Liver (tissue), 9 donors: ENCODE results near the gene FSIP1. TPM values are rescaled to one million over a fixed set of nuclear protein-coding genes. Genes with fewer than 3 reads are reported as not detected.

Source experiments
- DNase-seq: peaks from one replicate; pipeline ENCODE4 v3.0.0-alpha.2; 2017; ENCODE audit warnings: low spot score
- H3K27ac ChIP-seq, 2 donors: one replicate each; pipeline ENCODE4 v1.7.0; 2013; ENCODE audit warnings: inconsistent platforms in 2 of 2, low read length in 2 of 2, control low read depth in 1 of 2, low read depth in 1 of 2, mild to moderate bottlenecking in 1 of 2
- H3K27me3 ChIP-seq, 4 donors: one replicate each; pipeline versions ENCODE4 v1.6.1 to v1.7.0; 2013; ENCODE audit warnings: low read length in 3 of 4, inconsistent platforms in 1 of 4, mild to moderate bottlenecking in 1 of 4, moderate library complexity in 1 of 4; ENCODE audit not compliant: control insufficient read depth in 4 of 4, insufficient read depth in 4 of 4
- H3K36me3 ChIP-seq, 4 donors: one replicate each; pipeline versions ENCODE4 v1.6.1 to v1.7.0; 2013; ENCODE audit warnings: low read length in 3 of 4, mild to moderate bottlenecking in 3 of 4, low read depth in 1 of 4, moderate library complexity in 1 of 4; ENCODE audit not compliant: control insufficient read depth in 4 of 4, insufficient read depth in 3 of 4
- H3K4me1 ChIP-seq, 4 donors: one replicate each; pipeline versions ENCODE4 v1.6.1 to v1.7.0; 2013; ENCODE audit warnings: low read length in 3 of 4, mild to moderate bottlenecking in 3 of 4, moderate library complexity in 1 of 4; ENCODE audit not compliant: control insufficient read depth in 4 of 4, insufficient read depth in 4 of 4
- H3K4me3 ChIP-seq, 3 donors: one replicate each; pipeline versions ENCODE4 v1.6.1 to v1.7.0; 2013; ENCODE audit warnings: low read length in 3 of 3, control low read depth in 1 of 3, low read depth in 1 of 3, mild to moderate bottlenecking in 1 of 3
- H3K9ac ChIP-seq, 2 donors: one replicate each; pipeline ENCODE4 v1.7.0; 2013; ENCODE audit warnings: low read length in 2 of 2, mild to moderate bottlenecking in 2 of 2, moderate library complexity in 2 of 2, control low read depth in 1 of 2, low read depth in 1 of 2
- H3K9me3 ChIP-seq, 4 donors: one replicate each; pipeline versions ENCODE4 v1.6.1 to v1.7.0; 2013; ENCODE audit warnings: low read length in 3 of 4; ENCODE audit not compliant: control insufficient read depth in 4 of 4
- ATF3 ChIP-seq: IDR thresholded peaks from 2 replicates; pipeline ENCODE4 v1.6.1; 2016; ENCODE audit warnings: antibody characterized with exemption
- CTCF ChIP-seq: fragments of 150-350 bp; IDR thresholded peaks from 2 replicates; pipeline ENCODE4 v1.5.1; 2017; ENCODE audit warnings: improper control_type of control experiment, low read depth, low read length; ENCODE audit not compliant: missing input control
- EGR1 ChIP-seq, 2 donors: IDR thresholded peaks; 2 replicates each; pipeline ENCODE4 v1.6.1; 2016 to 2018; ENCODE audit warnings: antibody characterized with exemption in 2 of 2, low read depth in 2 of 2
- FOXA2 ChIP-seq: IDR thresholded peaks from 2 replicates; pipeline ENCODE4 v1.6.1; 2016; ENCODE audit warnings: antibody characterized with exemption
- HNF4A ChIP-seq, 2 donors: conservative IDR thresholded peaks; 2 replicates each; pipeline ENCODE4 v1.6.1; 2016; ENCODE audit warnings: antibody characterized with exemption in 2 of 2, mild to moderate bottlenecking in 2 of 2
- HNF4G ChIP-seq: IDR thresholded peaks from 2 replicates; pipeline ENCODE4 v1.6.1; 2016; ENCODE audit warnings: antibody characterized with exemption
- RAD21 ChIP-seq, 2 donors: IDR thresholded peaks; 2 replicates each; pipeline ENCODE4 v1.6.1; 2016; ENCODE audit warnings: antibody characterized with exemption in 2 of 2, mild to moderate bottlenecking in 2 of 2
- SP1 ChIP-seq: IDR thresholded peaks from 2 replicates; pipeline ENCODE4 v1.6.1; 2018; ENCODE audit warnings: antibody characterized with exemption, mild to moderate bottlenecking
- TAF1 ChIP-seq: conservative IDR thresholded peaks from 2 replicates; pipeline ENCODE4 v1.6.1; 2016; ENCODE audit warnings: antibody characterized with exemption, mild to moderate bottlenecking
- WGBS: extraction: QIAGEN DNeasy Blood & Tissue Kit; methylation state at CpG from one replicate; pipeline ENCODE4 v1.1.7; 2013; 5-methylcytosine and 5-hydroxymethylcytosine counted together
- polyA plus RNA-seq, 2 donors: library from polyadenylated mRNA; stranded (reverse) in 1 of 2; unstranded in 1 of 2; fragments of 200-250 nt in 1 of 2; fragments of >200 nt in 1 of 2; fragmentation: Nextera tagmentation in 1 of 2; extraction: Ambion mirVana in 1 of 2; gene quantifications; one replicate each; pipeline versions ENCODE4 v1.2.1 to v1.2.3, GENCODE V29; 2013 to 2015
- total RNA-seq, 2 donors: library from RNA; depleted of rRNA; stranded (reverse); fragments of >200 nt; gene quantifications; one replicate each; pipeline ENCODE4 v1.2.3, GENCODE V29; 2014
- TF ChIP-seq, protein P1 (sequence below): IDR thresholded peaks from 2 replicates; pipeline ENCODE4 v1.6.1; 2016; ENCODE audit warnings: antibody characterized with exemption, mild to moderate bottlenecking
- TF ChIP-seq, protein P2 (sequence below): IDR thresholded peaks from 2 replicates; pipeline ENCODE4 v1.6.1; 2016; ENCODE audit warnings: antibody characterized with exemption
- donor health status: healthy.
- donor health status: healthy.
- donor health status: healthy.
- donor health status: healthy.
- donor health status: healthy.

FSIP1 gene
- total and polyA plus RNA-seq, 4 donors, result 0.05 to 0.29 (median 0.13) TPM

DNA sequence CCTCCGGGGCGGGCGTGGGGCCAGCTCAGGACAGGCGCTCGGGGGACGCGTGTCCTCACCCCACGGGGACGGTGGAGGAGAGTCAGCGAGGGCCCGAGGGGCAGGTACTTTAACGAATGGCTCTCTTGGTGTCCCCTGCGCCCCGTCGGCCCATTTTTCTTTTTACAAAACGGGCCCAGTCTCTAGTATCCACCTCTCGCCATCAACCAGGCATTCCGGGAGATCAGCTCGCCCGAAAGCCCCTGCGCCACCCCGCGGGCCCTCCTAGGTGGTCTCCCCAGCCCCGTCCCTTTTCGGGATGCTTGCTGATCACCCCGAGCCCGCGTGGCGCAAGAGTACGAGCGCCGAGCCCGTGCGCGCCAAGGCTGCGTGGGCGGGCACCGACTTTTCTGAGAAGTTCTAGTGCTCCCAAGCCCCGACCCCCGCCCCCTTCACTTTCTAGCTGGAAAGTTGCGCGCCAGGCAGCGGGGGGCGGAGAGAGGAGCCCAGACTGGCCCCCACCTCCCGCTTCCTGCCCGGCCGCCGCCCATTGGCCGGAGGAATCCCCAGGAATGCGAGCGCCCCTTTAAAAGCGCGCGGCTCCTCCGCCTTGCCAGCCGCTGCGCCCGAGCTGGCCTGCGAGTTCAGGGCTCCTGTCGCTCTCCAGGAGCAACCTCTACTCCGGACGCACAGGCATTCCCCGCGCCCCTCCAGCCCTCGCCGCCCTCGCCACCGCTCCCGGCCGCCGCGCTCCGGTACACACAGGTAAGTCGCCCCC, 202.0 kb downstream of the FSIP1 start, which contains the start of gene THBS1:
TSS of gene THBS1 (plus strand) at position 595 of the 757 bp plus-strand sequence. CDS start 779 bp downstream, outside the sequence.
- peak within 1 kb of the TSS; percentile 59 to 78 for H3K27ac ChIP-seq
- H3K4me1 ChIP-seq, result peaks cover 4 to 47% (median 20%) of the 10 kb centered on the region in 4 donors
- H3K4me3 ChIP-seq, result peak within 1 kb of the TSS; percentile 46 to 85 (median 64)
- peaks cover 0 to 24% (median 11%) of the 10 kb centered on the region in 4 donors for H3K36me3 ChIP-seq
- peak; percentile 51 for DNase-seq
- H3K27me3 ChIP-seq, result peaks cover 0 to 2% (median 0%) of the 10 kb centered on the region in 4 donors
- peak; percentile 35 for TF ChIP-seq SP1
- no peak for TF ChIP-seq ATF3
- TF ChIP-seq, protein P1, sequence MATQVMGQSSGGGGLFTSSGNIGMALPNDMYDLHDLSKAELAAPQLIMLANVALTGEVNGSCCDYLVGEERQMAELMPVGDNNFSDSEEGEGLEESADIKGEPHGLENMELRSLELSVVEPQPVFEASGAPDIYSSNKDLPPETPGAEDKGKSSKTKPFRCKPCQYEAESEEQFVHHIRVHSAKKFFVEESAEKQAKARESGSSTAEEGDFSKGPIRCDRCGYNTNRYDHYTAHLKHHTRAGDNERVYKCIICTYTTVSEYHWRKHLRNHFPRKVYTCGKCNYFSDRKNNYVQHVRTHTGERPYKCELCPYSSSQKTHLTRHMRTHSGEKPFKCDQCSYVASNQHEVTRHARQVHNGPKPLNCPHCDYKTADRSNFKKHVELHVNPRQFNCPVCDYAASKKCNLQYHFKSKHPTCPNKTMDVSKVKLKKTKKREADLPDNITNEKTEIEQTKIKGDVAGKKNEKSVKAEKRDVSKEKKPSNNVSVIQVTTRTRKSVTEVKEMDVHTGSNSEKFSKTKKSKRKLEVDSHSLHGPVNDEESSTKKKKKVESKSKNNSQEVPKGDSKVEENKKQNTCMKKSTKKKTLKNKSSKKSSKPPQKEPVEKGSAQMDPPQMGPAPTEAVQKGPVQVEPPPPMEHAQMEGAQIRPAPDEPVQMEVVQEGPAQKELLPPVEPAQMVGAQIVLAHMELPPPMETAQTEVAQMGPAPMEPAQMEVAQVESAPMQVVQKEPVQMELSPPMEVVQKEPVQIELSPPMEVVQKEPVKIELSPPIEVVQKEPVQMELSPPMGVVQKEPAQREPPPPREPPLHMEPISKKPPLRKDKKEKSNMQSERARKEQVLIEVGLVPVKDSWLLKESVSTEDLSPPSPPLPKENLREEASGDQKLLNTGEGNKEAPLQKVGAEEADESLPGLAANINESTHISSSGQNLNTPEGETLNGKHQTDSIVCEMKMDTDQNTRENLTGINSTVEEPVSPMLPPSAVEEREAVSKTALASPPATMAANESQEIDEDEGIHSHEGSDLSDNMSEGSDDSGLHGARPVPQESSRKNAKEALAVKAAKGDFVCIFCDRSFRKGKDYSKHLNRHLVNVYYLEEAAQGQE, result peak; percentile 39
- TF ChIP-seq TAF1, result peak; percentile 66
- TF ChIP-seq, protein P2, sequence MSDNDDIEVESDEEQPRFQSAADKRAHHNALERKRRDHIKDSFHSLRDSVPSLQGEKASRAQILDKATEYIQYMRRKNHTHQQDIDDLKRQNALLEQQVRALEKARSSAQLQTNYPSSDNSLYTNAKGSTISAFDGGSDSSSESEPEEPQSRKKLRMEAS, result no peak
- TF ChIP-seq FOXA2, result no peak
- TF ChIP-seq EGR1 (IDR thresholded peaks at IDR 0.05; ENCODE audit: low read depth in 2 of 2), result peak; percentile 47 to 60
- no peak for TF ChIP-seq HNF4G
- 1% methylated on average over 74 of the region's 74 CpGs for WGBS
- no peaks in the 10 kb centered on the region for H3K9me3 ChIP-seq
- peak within 1 kb of the TSS; percentile 36 to 71 for H3K9ac ChIP-seq

- H3K9ac ChIP-seq, result peak overlapping the region; percentile 23 to 33
- peak overlapping the region; percentile 38 to 85 (median 46) for H3K4me3 ChIP-seq
- peaks cover 0 to 18% (median 8%) of the 10 kb centered on the region in 4 donors for H3K36me3 ChIP-seq
- WGBS, result under 1% methylated on average over 29 of the region's 29 CpGs
- no peaks in the 10 kb centered on the region for H3K9me3 ChIP-seq
- TF ChIP-seq CTCF (peak; percentile 97), RAD21 (IDR thresholded peaks at IDR 0.05) (peak; percentile 86), HNF4A (conservative IDR thresholded peaks at IDR 0.05) (no peak)
- peaks cover 0 to 5% (median 0%) of the 10 kb centered on the region in 4 donors for H3K27me3 ChIP-seq
- peak overlapping the region; percentile 59 to 78 for H3K27ac ChIP-seq
- DNase-seq, result peak; percentile 89
- H3K4me1 ChIP-seq, result peaks cover 4 to 43% (median 16%) of the 10 kb centered on the region in 4 donors
Observed at GRCh38 chr15:39580117-39580484, 202.5 kb downstream of the FSIP1 start.
